ENCODE results near the gene PLTP. TPM values are rescaled to one million over a fixed set of nuclear protein-coding genes. Genes with fewer than 3 reads are reported as not detected.

Gene PLTP
- total and polyA plus RNA-seq, 3 donors from 2014 or later: 53.3 to 105 (median 80.0) TPM

- no peak overlapping the region for H3K27ac ChIP-seq
- H3K4me3 ChIP-seq: no peak overlapping the region
- no peaks in the 10 kb centered on the region for H3K36me3 ChIP-seq (ENCODE audit: low read depth, missing control alignments)
- TF ChIP-seq CTCF (IDR thresholded peaks at IDR 0.05): no peak
- no peak for TF ChIP-seq POLR2A (IDR thresholded peaks at IDR 0.05)
- intact Hi-C loops (cut with DNase I; ENCODE audit: low total_unique reads): no loop called here
- no peak for DNase-seq
- 66 to 71% methylated on average over 7 of the region's 7 CpGs for WGBS, 2 donors
- no peaks in the 10 kb centered on the region for H3K27me3 ChIP-seq
- H3K9me3 ChIP-seq: no peaks in the 10 kb centered on the region
- peaks cover 14% of the 10 kb centered on the region for H3K4me1 ChIP-seq
Observed at GRCh38 chr20:45860560-45861220, 51.3 kb downstream of the PLTP start.

- no peak for DNase-seq
- H3K27ac ChIP-seq: no peak overlapping the region
- no peak overlapping the region for H3K4me3 ChIP-seq
- H3K27me3 ChIP-seq: no peaks in the 10 kb centered on the region
- intact Hi-C loops (cut with DNase I; ENCODE audit: low total_unique reads): no loop called here
- no peak for TF ChIP-seq CTCF (IDR thresholded peaks at IDR 0.05)
- no peak for TF ChIP-seq POLR2A (IDR thresholded peaks at IDR 0.05)
- H3K36me3 ChIP-seq (ENCODE audit: low read depth, missing control alignments): no peaks in the 10 kb centered on the region
- no peaks in the 10 kb centered on the region for H3K9me3 ChIP-seq
- peaks cover 19% of the 10 kb centered on the region for H3K4me1 ChIP-seq
- WGBS, 2 donors: 77 to 86% methylated on average over 5 of the region's 5 CpGs
Observed at GRCh38 chr20:45859916-45860315, 52.0 kb downstream of the PLTP start.

GRCh38 chr20:45857882-45858216 lies 54.1 kb downstream of the PLTP start:
- Histone ChIP-seq H3K9me3 (no peaks in the 10 kb centered on the region), H3K4me3 (peak overlapping the region; percentile 67 to 86), H3K27ac (peak overlapping the region; percentile 84 to 90), H3K36me3 (ENCODE audit: low read depth, missing control alignments) (no peaks in the 10 kb centered on the region), H3K27me3 (no peaks in the 10 kb centered on the region), H3K4me1 (peaks cover 19% of the 10 kb centered on the region)
- intact Hi-C loops (cut with DNase I; ENCODE audit: low total_unique reads): no loop called here
- TF ChIP-seq CTCF (IDR thresholded peaks at IDR 0.05): no peak
- no peak for TF ChIP-seq POLR2A (IDR thresholded peaks at IDR 0.05)
- DNase-seq: no peak
- WGBS, 2 donors: 14 to 15% methylated on average over 1 to 13 of the region's 13 CpGs

- no peaks in the 10 kb centered on the region for H3K9me3 ChIP-seq
- H3K4me1 ChIP-seq: peaks cover 19% of the 10 kb centered on the region
- 0% methylated on average over 4 to 34 of the region's 36 CpGs for WGBS, 2 donors
- no peaks in the 10 kb centered on the region for H3K27me3 ChIP-seq
- intact Hi-C loops (cut with DNase I; ENCODE audit: low total_unique reads): no loop called here
- peak; percentile 99 for DNase-seq
- no peaks in the 10 kb centered on the region for H3K36me3 ChIP-seq (ENCODE audit: low read depth, missing control alignments)
- peak within 1 kb of the TSS; percentile 84 to 90 for H3K27ac ChIP-seq
- TF ChIP-seq CTCF (IDR thresholded peaks at IDR 0.05) (no peak), POLR2A (IDR thresholded peaks at IDR 0.05) (no peak)
- peak within 1 kb of the TSS; percentile 67 to 86 for H3K4me3 ChIP-seq
Observed at GRCh38 chr20:45857114-45857881, 54.7 kb downstream of the PLTP start, which contains the start of the genes ACOT8 and ZSWIM3. TSS of gene ACOT8 (minus strand) at chr20:45857392. CDS start at chr20:45857315, 77 bp downstream. TSS of gene ZSWIM3 (plus strand) at chr20:45857614. CDS start at chr20:45857826, 212 bp downstream.

Data from testis (tissue), 3 donors.